BJ (cell line): ENCODE data around the gene UPK2. TPM values are rescaled to one million over a fixed set of nuclear protein-coding genes. Genes with fewer than 3 reads are reported as not detected.

Source experiments
- CTCF ChIA-PET: fragments of 350-600 bp; formaldehyde crosslinking; extraction: SDS; loops from one replicate; lab custom pipeline; 2021; ENCODE audit warnings: antibody characterized with exemption, inconsistent platforms; lab: Yijun Ruan, JAX
- POLR2A ChIA-PET: fragments of 300-600 bp; sonication (Branson Sonifier 250); formaldehyde crosslinking; extraction: SDS; loops from one replicate; lab custom pipeline; 2021; ENCODE audit warnings: antibody characterized with exemption; lab: Charles Lee
- DNase-seq: peaks from one replicate; pipeline ENCODE4 v3.0.0-alpha.2; 2011; ENCODE audit warnings: low read depth
- H3K27me3 ChIP-seq: 2 replicates; pipeline ENCODE4 v1.6.0; 2011; ENCODE audit warnings: low read length; ENCODE audit not compliant: control insufficient read depth, insufficient read depth
- H3K36me3 ChIP-seq: 2 replicates; pipeline ENCODE4 v1.5.1; 2011; ENCODE audit warnings: low read length; ENCODE audit not compliant: control insufficient read depth, insufficient read depth
- H3K4me3 ChIP-seq: 2 replicates; pipeline ENCODE4 v1.5.1; 2011; ENCODE audit warnings: low read depth, mild to moderate bottlenecking, control low read depth, low read length
- CTCF ChIP-seq: IDR thresholded peaks from 2 replicates; pipeline ENCODE4 v1.5.1; 2011; ENCODE audit warnings: low read depth, mild to moderate bottlenecking, control low read depth, inconsistent platforms, low read length, moderate library complexity; ENCODE audit not compliant: insufficient read depth
- polyA plus RNA-seq: library from polyadenylated mRNA; depleted of rRNA; stranded (reverse); fragments of >200 nt; gene quantifications from 2 replicates; pipeline ENCODE4 v1.2.3, GENCODE V29; 2011

The UPK2 gene
- polyA plus RNA-seq, 1 experiment = 0.20 TPM

DNA sequence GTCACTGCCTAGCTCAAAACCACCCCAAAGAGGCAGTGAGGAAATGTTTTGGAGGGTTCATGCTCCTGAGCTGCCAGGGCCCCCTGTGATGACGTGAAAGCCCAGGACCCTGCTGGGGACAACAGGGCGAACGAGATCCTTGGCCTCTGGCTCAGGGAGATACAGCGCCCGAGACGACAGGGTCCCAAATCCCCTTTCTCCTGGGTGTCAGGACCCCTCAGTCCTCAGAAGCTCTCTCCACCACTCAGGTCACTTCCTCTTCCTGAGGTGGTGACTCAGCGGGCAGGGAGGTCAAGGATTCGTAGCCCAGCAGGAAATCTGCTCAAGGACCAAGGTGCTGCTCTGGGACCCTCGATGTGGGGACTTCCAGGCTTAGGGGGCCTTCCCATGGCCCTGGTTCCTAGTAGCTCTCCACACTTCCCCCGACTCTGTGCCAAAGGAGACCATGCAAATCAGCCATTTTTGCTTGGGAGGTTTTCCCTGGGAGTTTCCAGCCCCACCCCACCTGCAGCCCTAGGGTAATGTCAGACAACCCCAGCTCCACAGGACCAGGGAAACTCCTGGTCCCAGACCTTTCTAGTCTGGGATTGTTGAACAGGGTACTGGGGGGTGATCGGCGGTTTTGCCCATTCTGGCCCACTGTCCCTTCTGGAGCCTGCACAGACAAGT, 43.2 kb upstream of the UPK2 start:
- TF ChIP-seq CTCF = no peak
- Histone ChIP-seq H3K27me3 (no peaks in the 10 kb centered on the region), H3K36me3 (peaks cover 5% of the 10 kb centered on the region), H3K4me3 (no peak overlapping the region)
- ChIA-PET CTCF (interaction anchor here (1.0 to 1.4 kb wide), 2 partner anchors 17 to 26 kb away, joined by 3 to 4 read pairs; no protein-coding TSS in a partner anchor), POLR2A (no interaction called here)
- DNase-seq = no peak

DNA sequence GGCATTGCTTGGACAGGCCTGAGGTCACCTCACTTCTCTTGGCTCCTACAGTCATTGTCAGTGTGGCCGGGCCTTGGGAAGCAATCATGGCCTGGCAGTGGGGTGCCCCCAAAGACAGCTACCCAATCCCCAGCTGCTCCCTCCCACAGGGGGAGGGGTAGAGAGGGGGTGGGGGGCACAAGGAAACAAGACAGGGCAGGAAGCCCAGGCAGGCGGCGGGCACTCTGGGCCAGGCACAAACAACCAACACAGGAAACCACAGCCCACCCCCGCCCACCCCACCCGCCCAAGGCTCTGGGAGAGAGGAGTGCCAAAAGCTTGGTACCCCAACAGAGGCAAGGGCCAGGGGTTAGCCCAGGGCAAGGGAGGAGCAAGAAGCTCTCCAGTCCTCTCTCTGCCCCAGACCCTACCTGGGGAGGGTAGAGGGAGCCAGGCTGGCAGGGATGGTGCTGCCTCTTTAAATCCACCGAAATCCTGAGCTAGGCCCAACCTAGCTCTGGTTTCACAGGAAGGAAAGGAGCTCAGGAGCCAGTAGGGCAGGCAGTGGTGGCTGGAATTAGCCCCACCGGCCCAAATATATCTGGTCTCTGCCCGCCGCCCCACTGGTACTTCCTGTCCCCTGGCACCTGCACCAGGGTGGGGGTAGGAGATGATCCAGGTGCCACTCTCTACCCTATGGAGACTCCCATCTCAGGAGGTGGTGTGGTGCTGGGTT, 42.5 kb upstream of the UPK2 start:
- H3K4me3 ChIP-seq = no peak overlapping the region
- peaks cover 3% of the 10 kb centered on the region; the same call in 1 of the 2 replicates for H3K36me3 ChIP-seq
- CTCF ChIA-PET = no interaction called here
- POLR2A ChIA-PET = interaction anchor here (0.6 kb wide), 1 partner anchor 17 kb away, joined by 3 read pairs; no protein-coding TSS in a partner anchor
- H3K27me3 ChIP-seq = no peaks in the 10 kb centered on the region
- no peak for DNase-seq
- no peak for TF ChIP-seq CTCF

GRCh38 chr11:118914178-118914918, 41.8 kb upstream of the UPK2 start:
- ChIA-PET CTCF (interaction anchor here (1.1 kb wide), 1 partner anchor 16 kb away, joined by 6 read pairs; no protein-coding TSS in a partner anchor), POLR2A (interaction anchor here (0.6 kb wide), 1 partner anchor 17 kb away, joined by 3 read pairs; no protein-coding TSS in a partner anchor)
- no peak for DNase-seq
- Histone ChIP-seq H3K36me3 (peaks cover 3% of the 10 kb centered on the region; the same call in 1 of the 2 replicates), H3K27me3 (no peaks in the 10 kb centered on the region), H3K4me3 (no peak overlapping the region)
- TF ChIP-seq CTCF = no peak

- peaks cover 3% of the 10 kb centered on the region; the same call in 1 of the 2 replicates for H3K36me3 ChIP-seq
- no peak for DNase-seq
- ChIA-PET CTCF (interaction anchor here (1.1 to 2.5 kb wide), 3 partner anchors 8 to 15 kb away, joined by 3 to 11 read pairs (median 6); partner anchors contain the start of gene BCL9L), POLR2A (no interaction called here)
- H3K4me3 ChIP-seq = no peak overlapping the region
- no peak for TF ChIP-seq CTCF
- no peaks in the 10 kb centered on the region for H3K27me3 ChIP-seq
These were observed 41.1 kb upstream of the UPK2 start for GRCh38 chr11:118914987-118915386.
